ENCODE data around the gene IMP4. TPM values are rescaled to one million over a fixed set of nuclear protein-coding genes. Genes with fewer than 3 reads are reported as not detected.

IMP4 gene
- total and polyA plus RNA-seq, 8 donors, result 46.8 to 84.7 (median 65.0) TPM

DNA sequence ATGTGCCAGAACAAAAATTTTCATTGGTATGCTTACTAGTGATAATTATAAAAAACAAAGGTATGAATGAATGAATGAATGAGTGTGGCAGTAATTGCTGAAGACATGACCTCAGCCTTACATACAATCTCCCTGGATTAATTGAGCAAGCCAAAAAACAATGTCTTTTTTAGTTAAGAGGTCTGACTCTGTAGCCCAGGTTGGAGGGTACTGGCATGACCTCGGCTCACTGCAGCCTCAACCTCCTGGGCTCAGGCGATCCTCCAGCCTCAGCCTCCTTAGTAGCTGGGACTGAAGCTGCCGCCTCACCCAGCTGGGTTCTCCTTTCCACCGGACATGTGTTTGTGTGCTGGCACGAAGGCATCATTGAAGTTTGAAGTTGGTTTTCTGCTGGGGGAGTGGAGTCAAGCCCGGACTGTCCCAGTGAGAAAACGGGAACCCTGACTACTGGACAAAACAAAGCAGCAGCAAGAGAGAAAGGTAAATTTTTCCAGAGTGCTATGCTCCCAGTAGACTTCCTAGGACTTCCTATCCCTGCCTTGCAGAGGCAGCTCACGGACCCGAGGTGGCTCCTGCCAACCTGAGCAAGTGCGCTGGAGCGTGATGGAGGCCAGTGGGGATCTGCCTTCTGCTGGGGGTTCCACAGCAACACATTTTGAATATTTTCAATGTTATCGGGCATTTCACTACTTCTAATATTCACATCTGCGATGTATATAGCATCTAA, 6.4 kb upstream of the IMP4 start:
- H3K4me1 ChIP-seq, result no peaks in the 10 kb centered on the region
- peak overlapping the region in 1 of 4 donors; percentile 34 for H3K4me3 ChIP-seq
- no peaks in the 10 kb centered on the region for H3K9me3 ChIP-seq
- FAIRE-seq (no peak), DNase-seq (no peak), ATAC-seq (no peak)
- intact Hi-C loops (cut with DNase I), result loop anchor here in 1 of 3 donors (10.0 kb wide), 1 partner anchor 172 kb away; no protein-coding TSS in a partner anchor
- H3K27me3 ChIP-seq, result no peaks in the 10 kb centered on the region
- no peak overlapping the region for H3K27ac ChIP-seq
- peaks cover 0 to 9% (median 3%) of the 10 kb centered on the region in 3 donors for H3K36me3 ChIP-seq
- 74% methylated on average over 13 of the region's 13 CpGs for WGBS, 2 donors
- TF ChIP-seq, protein P1, sequence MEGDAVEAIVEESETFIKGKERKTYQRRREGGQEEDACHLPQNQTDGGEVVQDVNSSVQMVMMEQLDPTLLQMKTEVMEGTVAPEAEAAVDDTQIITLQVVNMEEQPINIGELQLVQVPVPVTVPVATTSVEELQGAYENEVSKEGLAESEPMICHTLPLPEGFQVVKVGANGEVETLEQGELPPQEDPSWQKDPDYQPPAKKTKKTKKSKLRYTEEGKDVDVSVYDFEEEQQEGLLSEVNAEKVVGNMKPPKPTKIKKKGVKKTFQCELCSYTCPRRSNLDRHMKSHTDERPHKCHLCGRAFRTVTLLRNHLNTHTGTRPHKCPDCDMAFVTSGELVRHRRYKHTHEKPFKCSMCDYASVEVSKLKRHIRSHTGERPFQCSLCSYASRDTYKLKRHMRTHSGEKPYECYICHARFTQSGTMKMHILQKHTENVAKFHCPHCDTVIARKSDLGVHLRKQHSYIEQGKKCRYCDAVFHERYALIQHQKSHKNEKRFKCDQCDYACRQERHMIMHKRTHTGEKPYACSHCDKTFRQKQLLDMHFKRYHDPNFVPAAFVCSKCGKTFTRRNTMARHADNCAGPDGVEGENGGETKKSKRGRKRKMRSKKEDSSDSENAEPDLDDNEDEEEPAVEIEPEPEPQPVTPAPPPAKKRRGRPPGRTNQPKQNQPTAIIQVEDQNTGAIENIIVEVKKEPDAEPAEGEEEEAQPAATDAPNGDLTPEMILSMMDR (IDR thresholded peaks at IDR 0.05), result no peak

DNA sequence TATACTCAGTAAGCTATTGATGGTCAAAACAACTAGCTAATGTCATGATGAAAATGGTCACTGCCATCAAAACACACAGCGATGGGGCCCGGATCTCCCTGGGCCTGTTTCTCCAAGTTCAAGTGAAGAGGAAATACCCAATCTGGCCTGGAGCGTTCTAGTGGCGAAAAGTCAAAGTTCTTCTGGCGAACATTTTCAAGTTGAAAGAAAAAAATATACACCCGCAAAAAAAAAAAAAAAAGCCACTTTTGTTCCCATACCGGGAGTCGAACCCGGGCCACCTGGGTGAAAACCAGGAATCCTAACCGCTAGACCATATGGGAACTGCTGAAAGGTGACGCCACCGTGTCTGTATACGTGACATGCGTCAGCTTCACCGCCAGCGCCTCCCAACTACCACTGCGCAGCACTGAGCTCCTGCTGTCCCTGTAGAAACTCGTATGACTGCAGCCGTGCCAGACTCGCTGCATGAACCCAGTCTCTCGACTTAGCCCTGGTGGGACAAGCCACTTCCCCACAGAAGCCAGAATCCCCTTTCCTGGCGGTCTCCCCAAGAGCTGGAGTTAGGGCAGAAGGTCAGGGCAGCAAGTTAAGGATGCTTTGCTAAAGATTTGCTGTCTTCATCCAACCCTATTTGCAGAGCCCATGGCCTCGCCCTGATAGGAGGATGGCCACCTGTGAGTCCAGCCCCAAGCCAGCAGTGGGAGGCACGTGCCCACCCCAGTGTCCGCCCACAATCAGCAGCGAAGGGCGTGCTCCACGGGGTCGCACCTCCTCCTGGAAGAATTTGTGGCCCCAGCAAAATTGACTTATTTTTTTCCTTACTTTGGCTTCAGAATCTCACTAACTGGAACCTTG, 5.6 kb upstream of the IMP4 start:
- H3K9me3 ChIP-seq, result no peaks in the 10 kb centered on the region
- peak overlapping the region in 1 of 4 donors; percentile 34 for H3K4me3 ChIP-seq
- TF ChIP-seq, protein P1 (IDR thresholded peaks at IDR 0.05), result no peak
- no peak for FAIRE-seq
- H3K27ac ChIP-seq, result peak overlapping the region in 3 of 4 donors; percentile 16 to 67 (median 49)
- DNase-seq, result peak; percentile 75 to 96 (median 92)
- 9 to 10% methylated on average over 29 of the region's 29 CpGs for WGBS, 2 donors
- peak; percentile 66 to 83 (median 73) for ATAC-seq
- no peaks in the 10 kb centered on the region for H3K4me1 ChIP-seq
- H3K27me3 ChIP-seq, result no peaks in the 10 kb centered on the region
- peaks cover 0 to 9% (median 3%) of the 10 kb centered on the region in 3 donors for H3K36me3 ChIP-seq
- intact Hi-C loops (cut with DNase I), result loop anchor here in 1 of 3 donors (10.0 kb wide), 1 partner anchor 172 kb away; no protein-coding TSS in a partner anchor

- no peaks in the 10 kb centered on the region for H3K4me1 ChIP-seq
- H3K36me3 ChIP-seq, result peaks cover 0 to 9% (median 3%) of the 10 kb centered on the region in 3 donors
- no peaks in the 10 kb centered on the region for H3K9me3 ChIP-seq
- TF ChIP-seq, protein P1 (IDR thresholded peaks at IDR 0.05), result no peak
- DNase-seq, result no peak
- peak overlapping the region in 1 of 4 donors; percentile 34 for H3K4me3 ChIP-seq
- peak overlapping the region in 3 of 4 donors; percentile 16 to 67 (median 49) for H3K27ac ChIP-seq
- WGBS, 2 donors, result 48 to 54% methylated on average over 8 of the region's 8 CpGs
- intact Hi-C loops (cut with DNase I), result loop anchor here in 1 of 3 donors (10.0 kb wide), 1 partner anchor 173 kb away; no protein-coding TSS in a partner anchor
- no peaks in the 10 kb centered on the region for H3K27me3 ChIP-seq
- ATAC-seq, result no peak
- FAIRE-seq, result no peak
Observed at GRCh38 chr2:130337735-130338325, 4.9 kb upstream of the IMP4 start.

DNA sequence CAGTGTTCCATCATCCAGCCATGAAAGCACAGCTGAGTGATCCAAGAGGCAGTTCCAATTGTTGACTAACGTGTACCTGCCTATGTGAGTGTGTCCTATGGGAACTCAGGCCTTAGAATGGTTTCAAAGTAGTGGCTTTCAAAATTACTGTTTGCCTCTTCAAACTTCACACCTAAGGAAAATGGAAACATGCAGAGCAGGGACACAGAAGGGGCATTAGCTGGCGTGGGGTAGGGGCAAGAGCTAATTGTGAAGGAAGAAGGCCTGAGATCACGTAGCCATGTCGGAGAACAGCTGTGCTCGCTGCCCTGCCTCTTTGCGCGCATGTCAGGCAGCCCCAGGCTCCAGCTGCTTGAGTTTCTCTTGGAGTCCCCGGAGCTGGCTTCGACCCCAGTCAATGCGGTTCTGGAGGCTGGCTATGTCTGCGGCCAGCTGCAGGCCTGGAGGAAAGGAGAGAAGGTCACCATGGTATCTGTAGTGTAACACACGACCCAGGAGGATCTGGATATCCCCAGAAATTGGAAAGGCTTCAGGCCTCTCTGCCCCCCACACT, 3.8 kb upstream of the IMP4 start:
- TF ChIP-seq, protein P1 (IDR thresholded peaks at IDR 0.05), result no peak
- FAIRE-seq (no peak), ATAC-seq (no peak), DNase-seq (no peak)
- WGBS, 2 donors, result 91 to 96% methylated on average over 12 of the region's 12 CpGs
- intact Hi-C loops (cut with DNase I), result loop anchor here in 1 of 3 donors (10.0 kb wide), 1 partner anchor 174 kb away; no protein-coding TSS in a partner anchor
- no peak overlapping the region for H3K27ac ChIP-seq
- H3K36me3 ChIP-seq, result peaks cover 0 to 9% (median 3%) of the 10 kb centered on the region in 3 donors
- H3K9me3 ChIP-seq, result no peaks in the 10 kb centered on the region
- H3K4me3 ChIP-seq, result no peak overlapping the region
- peaks cover 0 to 5% (median 0%) of the 10 kb centered on the region in 3 donors for H3K4me1 ChIP-seq
- no peaks in the 10 kb centered on the region for H3K27me3 ChIP-seq

Measured in pancreas (tissue), 10 donors.